ENCODE measurements around the gene PMEL. TPM values are rescaled to one million over a fixed set of nuclear protein-coding genes. Genes with fewer than 3 reads are reported as not detected.

The PMEL gene
- polyA plus RNA-seq (2011; rRNA removed) (1.2 and 1.8 TPM in 2 replicates), polyA minus RNA-seq (2011; rRNA and poly(A)+ RNA removed) (0.85 and 0.87 TPM in 2 replicates)

- Histone ChIP-seq H3K36me3 (ENCODE audit: control insufficient read depth, insufficient read depth, low read length) (no peaks in the 10 kb centered on the region; the same call in 1 of the 2 replicates), H3K4me3 (ENCODE audit: low read depth, low read length) (peak within 1 kb of the TSS; percentile 92), H3K27me3 (ENCODE audit: control insufficient read depth, insufficient read depth, low read length) (no peaks in the 10 kb centered on the region)
- DNase-seq (ENCODE audit: low read depth) = no peak
- CTCF ChIA-PET = interaction anchor here (0.7 kb wide), 1 partner anchor 226 kb away, joined by 3 read pairs; no protein-coding TSS in a partner anchor
- POLR2A ChIA-PET = no interaction called here
- no peak for TF ChIP-seq CTCF (IDR thresholded peaks at IDR 0.05; ENCODE audit: insufficient read depth, low read depth, low read length)
Measured at GRCh38 chr12:55965941-55966407, at the start of gene PMEL. Gene PMEL (minus strand): TSS chr12:55966042. CDS start chr12:55966011, 31 bp downstream.

GRCh38 chr12:56014205-56014604, 48.4 kb upstream of the PMEL start:
- Histone ChIP-seq H3K4me3 (ENCODE audit: low read depth, low read length) (no peak overlapping the region), H3K27me3 (ENCODE audit: control insufficient read depth, insufficient read depth, low read length) (no peaks in the 10 kb centered on the region), H3K36me3 (ENCODE audit: control insufficient read depth, insufficient read depth, low read length) (no peaks in the 10 kb centered on the region)
- no peak for DNase-seq (ENCODE audit: low read depth)
- TF ChIP-seq CTCF (IDR thresholded peaks at IDR 0.05; ENCODE audit: insufficient read depth, low read depth, low read length) = no peak
- POLR2A ChIA-PET = no interaction called here
- CTCF ChIA-PET = interaction anchor here (1.1 to 1.8 kb wide), 2 partner anchors 16 to 18 kb away, joined by 3 to 8 read pairs; partner anchors contain the start of gene SUOX

GRCh38 chr12:56013482-56013881, 47.6 kb upstream of the PMEL start:
- Histone ChIP-seq H3K36me3 (ENCODE audit: control insufficient read depth, insufficient read depth, low read length) (no peaks in the 10 kb centered on the region), H3K27me3 (ENCODE audit: control insufficient read depth, insufficient read depth, low read length) (no peaks in the 10 kb centered on the region), H3K4me3 (ENCODE audit: low read depth, low read length) (no peak overlapping the region)
- POLR2A ChIA-PET = no interaction called here
- CTCF ChIA-PET = interaction anchor here (1.1 to 1.8 kb wide), 2 partner anchors 16 to 17 kb away, joined by 3 to 8 read pairs; partner anchors contain the start of gene SUOX
- TF ChIP-seq CTCF (IDR thresholded peaks at IDR 0.05; ENCODE audit: insufficient read depth, low read depth, low read length) = no peak
- DNase-seq (ENCODE audit: low read depth) = no peak

- no peak for TF ChIP-seq CTCF (IDR thresholded peaks at IDR 0.05; ENCODE audit: insufficient read depth, low read depth, low read length)
- Histone ChIP-seq H3K36me3 (ENCODE audit: control insufficient read depth, insufficient read depth, low read length) (no peaks in the 10 kb centered on the region), H3K27me3 (ENCODE audit: control insufficient read depth, insufficient read depth, low read length) (no peaks in the 10 kb centered on the region), H3K4me3 (ENCODE audit: low read depth, low read length) (no peak overlapping the region)
- no peak for DNase-seq (ENCODE audit: low read depth)
- POLR2A ChIA-PET = no interaction called here
- CTCF ChIA-PET = interaction anchor here (1.3 kb wide), 1 partner anchor 18 kb away, joined by 7 read pairs; no protein-coding TSS in a partner anchor
Measured at GRCh38 chr12:56011509-56012090, 45.8 kb upstream of the PMEL start.

GRCh38 chr12:56010111-56010570, 44.3 kb upstream of the PMEL start:
- POLR2A ChIA-PET = no interaction called here
- H3K27me3 ChIP-seq (ENCODE audit: control insufficient read depth, insufficient read depth, low read length) = no peaks in the 10 kb centered on the region
- H3K4me3 ChIP-seq (ENCODE audit: low read depth, low read length) = no peak overlapping the region
- DNase-seq (ENCODE audit: low read depth) = no peak
- TF ChIP-seq CTCF (IDR thresholded peaks at IDR 0.05; ENCODE audit: insufficient read depth, low read depth, low read length) = no peak
- CTCF ChIA-PET = interaction anchor here (1.1 to 1.9 kb wide), 3 partner anchors 14 to 37 kb away, joined by 4 to 11 read pairs (median 5); no protein-coding TSS in a partner anchor
- no peaks in the 10 kb centered on the region for H3K36me3 ChIP-seq (ENCODE audit: control insufficient read depth, insufficient read depth, low read length)
